WTC11 (cell line): Measurements from ENCODE around the gene GALNT17. TPM values are rescaled to one million over a fixed set of nuclear protein-coding genes. Genes with fewer than 3 reads are reported as not detected.

Experiments
- ATAC-seq: fragments of 200-7000 bp; cut with Tn5 transposase; 2 replicates; pipeline ENCODE4 v1.10.0; 2021; ENCODE audit warnings: mild to moderate bottlenecking, moderate library complexity
- CTCF ChIA-PET: fragments of 300-600 bp; sonication (Branson Sonifier 250); formaldehyde crosslinking; loops from one replicate; lab custom pipeline; 2021; ENCODE audit warnings: antibody characterized with exemption; lab: Charles Lee
- POLR2A ChIA-PET: fragments of 350-600 bp; sonication (Branson Sonifier 250); formaldehyde crosslinking; loops from one replicate; lab custom pipeline; 2021; ENCODE audit warnings: antibody characterized with exemption; lab: Charles Lee
- DNase-seq: peaks from one replicate; pipeline ENCODE4 v3.0.0; 2021; ENCODE audit warnings: low spot score
- H3K27ac Mint-ChIP-seq: 2 replicates; pipeline ENCODE4 v1.8.0; 2021; ENCODE audit warnings: mixed read lengths
- H3K27me3 Mint-ChIP-seq: 2 replicates; pipeline ENCODE4 v1.8.0; 2021; ENCODE audit warnings: low read depth, mild to moderate bottlenecking, moderate library complexity, mixed read lengths
- H3K36me3 Mint-ChIP-seq: 2 replicates; pipeline ENCODE4 v1.8.0; 2021; ENCODE audit warnings: mixed read lengths
- H3K4me1 Mint-ChIP-seq: 2 replicates; pipeline ENCODE4 v1.8.0; 2022; ENCODE audit warnings: mixed read lengths
- H3K4me3 Mint-ChIP-seq: 2 replicates; pipeline ENCODE4 v1.8.0; 2021; ENCODE audit warnings: mild to moderate bottlenecking, moderate library complexity, mixed read lengths
- H3K9me3 Mint-ChIP-seq: 2 replicates; pipeline ENCODE4 v1.8.0; 2021; ENCODE audit warnings: mixed read lengths
- CREB1 ChIP-seq: sonication (generic); formaldehyde crosslinking; IDR thresholded peaks from 2 replicates; pipeline ENCODE4 v1.8.0; 2023; ENCODE audit warnings: mild to moderate bottlenecking, missing genetic modification reagents
- EMX1 ChIP-seq: fragments of 250-450 bp; sonication (Bioruptor Pico); IDR thresholded peaks from 2 replicates; pipeline ENCODE4 v1.8.0; 2021; ENCODE audit warnings: mild to moderate bottlenecking
- FOXP1 ChIP-seq: sonication (generic); formaldehyde crosslinking; IDR thresholded peaks from 2 replicates; pipeline ENCODE4 v1.8.0; 2022; ENCODE audit warnings: missing genetic modification reagents, mild to moderate bottlenecking, moderate library complexity, borderline replicate concordance
- GABPB1 ChIP-seq: sonication (generic); formaldehyde crosslinking; IDR thresholded peaks from 2 replicates; pipeline ENCODE4 v1.8.1; 2023; ENCODE audit warnings: mild to moderate bottlenecking, missing genetic modification reagents
- GRHL2 ChIP-seq: fragments of 250-450 bp; sonication (Bioruptor Pico); IDR thresholded peaks from 2 replicates; pipeline ENCODE4 v1.8.0; 2022; ENCODE audit warnings: mild to moderate bottlenecking, moderate library complexity; ENCODE audit not compliant: insufficient replicate concordance, severe bottlenecking
- JAZF1 ChIP-seq: fragments of 250-450 bp; sonication (Bioruptor Pico); IDR thresholded peaks from 2 replicates; pipeline ENCODE4 v1.9.0; 2021; ENCODE audit warnings: moderate library complexity, mild to moderate bottlenecking, inconsistent platforms
- JUN ChIP-seq: sonication (generic); formaldehyde crosslinking; IDR thresholded peaks from 2 replicates; pipeline ENCODE4 v1.8.0; 2023; ENCODE audit warnings: mild to moderate bottlenecking, missing genetic modification reagents
- NR1H2 ChIP-seq: sonication (generic); formaldehyde crosslinking; IDR thresholded peaks from 2 replicates; pipeline ENCODE4 v1.9.0; 2021; ENCODE audit warnings: mild to moderate bottlenecking, moderate library complexity, missing genetic modification reagents
- RELA ChIP-seq: sonication (generic); formaldehyde crosslinking; IDR thresholded peaks from 2 replicates; pipeline ENCODE4 v1.8.1; 2022; ENCODE audit warnings: missing genetic modification reagents, mild to moderate bottlenecking, borderline replicate concordance
- SMAD4 ChIP-seq: sonication (generic); formaldehyde crosslinking; IDR thresholded peaks from 2 replicates; pipeline ENCODE4 v1.8.0; 2022; ENCODE audit warnings: mild to moderate bottlenecking, missing genetic modification reagents
- SOX15 ChIP-seq: fragments of 250-450 bp; sonication (Bioruptor Pico); IDR thresholded peaks from 2 replicates; pipeline ENCODE4 v1.9.0; 2021; ENCODE audit warnings: mild to moderate bottlenecking
- ZNF121 ChIP-seq: sonication (generic); formaldehyde crosslinking; IDR thresholded peaks from 2 replicates; pipeline ENCODE4 v1.8.0; 2023; ENCODE audit warnings: missing genetic modification reagents
- ZNF232 ChIP-seq: sonication (generic); formaldehyde crosslinking; IDR thresholded peaks from 2 replicates; pipeline ENCODE4 v1.8.0; 2022; ENCODE audit warnings: mild to moderate bottlenecking, missing genetic modification reagents
- ZNF416 ChIP-seq: fragments of 250-450 bp; sonication (Bioruptor Pico); IDR thresholded peaks from 2 replicates; pipeline ENCODE4 v1.9.0; 2021; ENCODE audit warnings: mild to moderate bottlenecking, inconsistent platforms
- total RNA-seq: library from RNA; stranded (reverse); gene quantifications from 3 replicates; pipeline ENCODE4 v1.2.3, GENCODE V29; 2021
- TF ChIP-seq, protein P1 (sequence below): sonication (generic); formaldehyde crosslinking; IDR thresholded peaks from 2 replicates; pipeline ENCODE4 v1.8.0; 2023; ENCODE audit warnings: mild to moderate bottlenecking, missing genetic modification reagents
- TF ChIP-seq, protein P2 (sequence below): sonication (generic); formaldehyde crosslinking; conservative IDR thresholded peaks from 2 replicates; pipeline ENCODE4 v1.8.1; 2023; ENCODE audit warnings: mild to moderate bottlenecking, low read depth, missing genetic modification reagents, moderate library complexity
- TF ChIP-seq, protein P3 (sequence below): fragments of 250-450 bp; sonication (Bioruptor Pico); IDR thresholded peaks from 2 replicates; pipeline ENCODE4 v2.1.2; 2022; ENCODE audit warnings: mild to moderate bottlenecking, moderate library complexity
- TF ChIP-seq, protein P4 (sequence below): sonication (generic); formaldehyde crosslinking; IDR thresholded peaks from 2 replicates; pipeline ENCODE4 v1.8.1; 2023; ENCODE audit warnings: mild to moderate bottlenecking, missing genetic modification reagents
- TF ChIP-seq, protein P5 (sequence below): sonication (generic); formaldehyde crosslinking; IDR thresholded peaks from 2 replicates; pipeline ENCODE4 v1.8.0; 2022; ENCODE audit warnings: missing genetic modification reagents
- TF ChIP-seq, protein P6 (sequence below): sonication (generic); formaldehyde crosslinking; IDR thresholded peaks from 2 replicates; pipeline ENCODE4 v1.8.0; 2022; ENCODE audit warnings: mild to moderate bottlenecking, missing genetic modification reagents

GALNT17 gene
- total RNA-seq, 1 experiment from 2014 or later = 61.1 TPM

DNA sequence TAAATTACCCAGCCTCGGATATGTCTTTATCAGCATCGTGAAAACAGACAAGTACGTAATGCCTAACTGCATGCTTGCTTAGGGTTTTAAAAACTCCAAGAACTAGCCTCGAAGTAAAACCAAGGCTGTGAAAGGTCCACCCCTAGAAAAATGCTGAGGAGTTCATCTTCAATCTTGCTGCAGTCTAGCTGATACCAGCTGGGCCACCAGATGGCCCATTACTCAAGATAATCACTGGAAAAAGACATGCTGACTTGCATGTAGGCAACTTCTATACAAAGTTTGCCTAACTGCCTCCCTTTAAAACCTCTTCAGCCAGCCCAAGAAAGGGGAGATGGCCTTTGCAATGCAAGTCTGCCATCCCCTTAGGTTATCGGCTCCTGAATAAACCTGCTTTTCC lies 614.1 kb downstream of the GALNT17 start:
- H3K4me3 Mint-ChIP-seq = no peak overlapping the region
- ATAC-seq = no peak
- POLR2A ChIA-PET = interaction anchor here (1.0 kb wide), 1 partner anchor 13 kb away, joined by 3 read pairs; no protein-coding TSS in a partner anchor
- no peak overlapping the region; the same call in 1 of the 2 replicates for H3K27ac Mint-ChIP-seq
- TF ChIP-seq CREB1 (CRISPR knock-in tag) (no peak), JUN (CRISPR knock-in tag) (no peak), ZNF121 (CRISPR knock-in tag) (no peak), JAZF1 (CRISPR knock-in tag) (no peak), ZNF232 (no peak), FOXP1 (CRISPR knock-in tag) (no peak), EMX1 (CRISPR knock-in tag) (no peak), NR1H2 (CRISPR knock-in tag) (no peak), GRHL2 (no peak), SOX15 (CRISPR knock-in tag) (no peak), RELA (CRISPR knock-in tag) (no peak), SMAD4 (no peak), ZNF416 (CRISPR knock-in tag) (no peak), GABPB1 (CRISPR knock-in tag) (no peak)
- TF ChIP-seq, protein P1, sequence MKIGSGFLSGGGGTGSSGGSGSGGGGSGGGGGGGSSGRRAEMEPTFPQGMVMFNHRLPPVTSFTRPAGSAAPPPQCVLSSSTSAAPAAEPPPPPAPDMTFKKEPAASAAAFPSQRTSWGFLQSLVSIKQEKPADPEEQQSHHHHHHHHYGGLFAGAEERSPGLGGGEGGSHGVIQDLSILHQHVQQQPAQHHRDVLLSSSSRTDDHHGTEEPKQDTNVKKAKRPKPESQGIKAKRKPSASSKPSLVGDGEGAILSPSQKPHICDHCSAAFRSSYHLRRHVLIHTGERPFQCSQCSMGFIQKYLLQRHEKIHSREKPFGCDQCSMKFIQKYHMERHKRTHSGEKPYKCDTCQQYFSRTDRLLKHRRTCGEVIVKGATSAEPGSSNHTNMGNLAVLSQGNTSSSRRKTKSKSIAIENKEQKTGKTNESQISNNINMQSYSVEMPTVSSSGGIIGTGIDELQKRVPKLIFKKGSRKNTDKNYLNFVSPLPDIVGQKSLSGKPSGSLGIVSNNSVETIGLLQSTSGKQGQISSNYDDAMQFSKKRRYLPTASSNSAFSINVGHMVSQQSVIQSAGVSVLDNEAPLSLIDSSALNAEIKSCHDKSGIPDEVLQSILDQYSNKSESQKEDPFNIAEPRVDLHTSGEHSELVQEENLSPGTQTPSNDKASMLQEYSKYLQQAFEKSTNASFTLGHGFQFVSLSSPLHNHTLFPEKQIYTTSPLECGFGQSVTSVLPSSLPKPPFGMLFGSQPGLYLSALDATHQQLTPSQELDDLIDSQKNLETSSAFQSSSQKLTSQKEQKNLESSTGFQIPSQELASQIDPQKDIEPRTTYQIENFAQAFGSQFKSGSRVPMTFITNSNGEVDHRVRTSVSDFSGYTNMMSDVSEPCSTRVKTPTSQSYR (CRISPR knock-in tag) = no peak
- TF ChIP-seq, protein P2, sequence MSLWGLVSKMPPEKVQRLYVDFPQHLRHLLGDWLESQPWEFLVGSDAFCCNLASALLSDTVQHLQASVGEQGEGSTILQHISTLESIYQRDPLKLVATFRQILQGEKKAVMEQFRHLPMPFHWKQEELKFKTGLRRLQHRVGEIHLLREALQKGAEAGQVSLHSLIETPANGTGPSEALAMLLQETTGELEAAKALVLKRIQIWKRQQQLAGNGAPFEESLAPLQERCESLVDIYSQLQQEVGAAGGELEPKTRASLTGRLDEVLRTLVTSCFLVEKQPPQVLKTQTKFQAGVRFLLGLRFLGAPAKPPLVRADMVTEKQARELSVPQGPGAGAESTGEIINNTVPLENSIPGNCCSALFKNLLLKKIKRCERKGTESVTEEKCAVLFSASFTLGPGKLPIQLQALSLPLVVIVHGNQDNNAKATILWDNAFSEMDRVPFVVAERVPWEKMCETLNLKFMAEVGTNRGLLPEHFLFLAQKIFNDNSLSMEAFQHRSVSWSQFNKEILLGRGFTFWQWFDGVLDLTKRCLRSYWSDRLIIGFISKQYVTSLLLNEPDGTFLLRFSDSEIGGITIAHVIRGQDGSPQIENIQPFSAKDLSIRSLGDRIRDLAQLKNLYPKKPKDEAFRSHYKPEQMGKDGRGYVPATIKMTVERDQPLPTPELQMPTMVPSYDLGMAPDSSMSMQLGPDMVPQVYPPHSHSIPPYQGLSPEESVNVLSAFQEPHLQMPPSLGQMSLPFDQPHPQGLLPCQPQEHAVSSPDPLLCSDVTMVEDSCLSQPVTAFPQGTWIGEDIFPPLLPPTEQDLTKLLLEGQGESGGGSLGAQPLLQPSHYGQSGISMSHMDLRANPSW = no peak
- TF ChIP-seq, protein P3, sequence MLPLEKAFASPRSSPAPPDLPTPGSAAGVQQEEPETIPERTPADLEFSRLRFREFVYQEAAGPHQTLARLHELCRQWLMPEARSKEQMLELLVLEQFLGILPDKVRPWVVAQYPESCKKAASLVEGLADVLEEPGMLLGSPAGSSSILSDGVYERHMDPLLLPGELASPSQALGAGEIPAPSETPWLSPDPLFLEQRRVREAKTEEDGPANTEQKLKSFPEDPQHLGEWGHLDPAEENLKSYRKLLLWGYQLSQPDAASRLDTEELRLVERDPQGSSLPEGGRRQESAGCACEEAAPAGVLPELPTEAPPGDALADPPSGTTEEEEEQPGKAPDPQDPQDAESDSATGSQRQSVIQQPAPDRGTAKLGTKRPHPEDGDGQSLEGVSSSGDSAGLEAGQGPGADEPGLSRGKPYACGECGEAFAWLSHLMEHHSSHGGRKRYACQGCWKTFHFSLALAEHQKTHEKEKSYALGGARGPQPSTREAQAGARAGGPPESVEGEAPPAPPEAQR (CRISPR knock-in tag) = no peak
- TF ChIP-seq, protein P4, sequence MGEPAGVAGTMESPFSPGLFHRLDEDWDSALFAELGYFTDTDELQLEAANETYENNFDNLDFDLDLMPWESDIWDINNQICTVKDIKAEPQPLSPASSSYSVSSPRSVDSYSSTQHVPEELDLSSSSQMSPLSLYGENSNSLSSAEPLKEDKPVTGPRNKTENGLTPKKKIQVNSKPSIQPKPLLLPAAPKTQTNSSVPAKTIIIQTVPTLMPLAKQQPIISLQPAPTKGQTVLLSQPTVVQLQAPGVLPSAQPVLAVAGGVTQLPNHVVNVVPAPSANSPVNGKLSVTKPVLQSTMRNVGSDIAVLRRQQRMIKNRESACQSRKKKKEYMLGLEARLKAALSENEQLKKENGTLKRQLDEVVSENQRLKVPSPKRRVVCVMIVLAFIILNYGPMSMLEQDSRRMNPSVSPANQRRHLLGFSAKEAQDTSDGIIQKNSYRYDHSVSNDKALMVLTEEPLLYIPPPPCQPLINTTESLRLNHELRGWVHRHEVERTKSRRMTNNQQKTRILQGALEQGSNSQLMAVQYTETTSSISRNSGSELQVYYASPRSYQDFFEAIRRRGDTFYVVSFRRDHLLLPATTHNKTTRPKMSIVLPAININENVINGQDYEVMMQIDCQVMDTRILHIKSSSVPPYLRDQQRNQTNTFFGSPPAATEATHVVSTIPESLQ (CRISPR knock-in tag) = no peak
- TF ChIP-seq, protein P5, sequence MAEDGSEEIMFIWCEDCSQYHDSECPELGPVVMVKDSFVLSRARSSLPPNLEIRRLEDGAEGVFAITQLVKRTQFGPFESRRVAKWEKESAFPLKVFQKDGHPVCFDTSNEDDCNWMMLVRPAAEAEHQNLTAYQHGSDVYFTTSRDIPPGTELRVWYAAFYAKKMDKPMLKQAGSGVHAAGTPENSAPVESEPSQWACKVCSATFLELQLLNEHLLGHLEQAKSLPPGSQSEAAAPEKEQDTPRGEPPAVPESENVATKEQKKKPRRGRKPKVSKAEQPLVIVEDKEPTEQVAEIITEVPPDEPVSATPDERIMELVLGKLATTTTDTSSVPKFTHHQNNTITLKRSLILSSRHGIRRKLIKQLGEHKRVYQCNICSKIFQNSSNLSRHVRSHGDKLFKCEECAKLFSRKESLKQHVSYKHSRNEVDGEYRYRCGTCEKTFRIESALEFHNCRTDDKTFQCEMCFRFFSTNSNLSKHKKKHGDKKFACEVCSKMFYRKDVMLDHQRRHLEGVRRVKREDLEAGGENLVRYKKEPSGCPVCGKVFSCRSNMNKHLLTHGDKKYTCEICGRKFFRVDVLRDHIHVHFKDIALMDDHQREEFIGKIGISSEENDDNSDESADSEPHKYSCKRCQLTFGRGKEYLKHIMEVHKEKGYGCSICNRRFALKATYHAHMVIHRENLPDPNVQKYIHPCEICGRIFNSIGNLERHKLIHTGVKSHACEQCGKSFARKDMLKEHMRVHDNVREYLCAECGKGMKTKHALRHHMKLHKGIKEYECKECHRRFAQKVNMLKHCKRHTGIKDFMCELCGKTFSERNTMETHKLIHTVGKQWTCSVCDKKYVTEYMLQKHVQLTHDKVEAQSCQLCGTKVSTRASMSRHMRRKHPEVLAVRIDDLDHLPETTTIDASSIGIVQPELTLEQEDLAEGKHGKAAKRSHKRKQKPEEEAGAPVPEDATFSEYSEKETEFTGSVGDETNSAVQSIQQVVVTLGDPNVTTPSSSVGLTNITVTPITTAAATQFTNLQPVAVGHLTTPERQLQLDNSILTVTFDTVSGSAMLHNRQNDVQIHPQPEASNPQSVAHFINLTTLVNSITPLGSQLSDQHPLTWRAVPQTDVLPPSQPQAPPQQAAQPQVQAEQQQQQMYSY (CRISPR knock-in tag) = no peak
- TF ChIP-seq, protein P6, sequence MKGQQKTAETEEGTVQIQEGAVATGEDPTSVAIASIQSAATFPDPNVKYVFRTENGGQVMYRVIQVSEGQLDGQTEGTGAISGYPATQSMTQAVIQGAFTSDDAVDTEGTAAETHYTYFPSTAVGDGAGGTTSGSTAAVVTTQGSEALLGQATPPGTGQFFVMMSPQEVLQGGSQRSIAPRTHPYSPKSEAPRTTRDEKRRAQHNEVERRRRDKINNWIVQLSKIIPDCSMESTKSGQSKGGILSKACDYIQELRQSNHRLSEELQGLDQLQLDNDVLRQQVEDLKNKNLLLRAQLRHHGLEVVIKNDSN (CRISPR knock-in tag) = no peak
- H3K9me3 Mint-ChIP-seq = peaks cover 28% of the 10 kb centered on the region
- no peaks in the 10 kb centered on the region; the same call in 1 of the 2 replicates for H3K4me1 Mint-ChIP-seq
- H3K27me3 Mint-ChIP-seq = peaks cover 5% of the 10 kb centered on the region; the same call in 1 of the 2 replicates
- peaks cover 17% of the 10 kb centered on the region for H3K36me3 Mint-ChIP-seq
- no peak for DNase-seq
- CTCF ChIA-PET = no interaction called here
